SJCRH30 (cell line): ENCODE measurements around the gene PGRMC2. TPM values are rescaled to one million over a fixed set of nuclear protein-coding genes. Genes with fewer than 3 reads are reported as not detected.

ENCODE experiments used
- DNase-seq, 2 experiments: peaks; one replicate each; pipeline ENCODE4 v3.0.0-alpha.2; 2015 to 2020
- H3K27ac ChIP-seq: fragments of 250-450 bp; sonication (Bioruptor Pico); 2 replicates; pipeline ENCODE4 v1.5.1; 2020; ENCODE audit warnings: mild to moderate bottlenecking, moderate library complexity
- H3K27me3 ChIP-seq: fragments of 250-450 bp; sonication (Bioruptor Pico); 2 replicates; pipeline ENCODE4 v1.5.1; 2020; ENCODE audit warnings: mild to moderate bottlenecking, moderate library complexity
- H3K36me3 ChIP-seq: fragments of 250-450 bp; sonication (Bioruptor Pico); 2 replicates; pipeline ENCODE4 v1.5.1; 2020; ENCODE audit warnings: mild to moderate bottlenecking, moderate library complexity
- H3K4me1 ChIP-seq: fragments of 250-450 bp; sonication (Bioruptor Pico); 2 replicates; pipeline ENCODE4 v1.5.1; 2020; ENCODE audit warnings: mild to moderate bottlenecking, moderate library complexity
- H3K4me3 ChIP-seq: fragments of 250-450 bp; sonication (Bioruptor Pico); 2 replicates; pipeline ENCODE4 v1.5.1; 2020; ENCODE audit warnings: mild to moderate bottlenecking, moderate library complexity
- H3K9me3 ChIP-seq: fragments of 250-450 bp; sonication (Bioruptor Pico); replicated peaks from 2 replicates; pipeline ENCODE4 v1.5.1; 2020; ENCODE audit warnings: mild to moderate bottlenecking, moderate library complexity
- total RNA-seq: library from RNA; depleted of rRNA; stranded (reverse); fragments of >200 nt; shearing (Covaris generic); gene quantifications from 2 replicates; pipeline ENCODE4 v1.2.3, GENCODE V29; 2014; rRNA removed

Gene PGRMC2
- total RNA-seq, 1 experiment from 2014 or later = 20.2 TPM

- Histone ChIP-seq H3K4me1 (no peaks in the 10 kb centered on the region), H3K27ac (no peak overlapping the region), H3K36me3 (no peaks in the 10 kb centered on the region), H3K27me3 (no peaks in the 10 kb centered on the region), H3K4me3 (no peak overlapping the region), H3K9me3 (no peaks in the 10 kb centered on the region)
- no peak for DNase-seq
Observed at GRCh38 chr4:128234836-128235235, 52.8 kb downstream of the PGRMC2 start.

DNA sequence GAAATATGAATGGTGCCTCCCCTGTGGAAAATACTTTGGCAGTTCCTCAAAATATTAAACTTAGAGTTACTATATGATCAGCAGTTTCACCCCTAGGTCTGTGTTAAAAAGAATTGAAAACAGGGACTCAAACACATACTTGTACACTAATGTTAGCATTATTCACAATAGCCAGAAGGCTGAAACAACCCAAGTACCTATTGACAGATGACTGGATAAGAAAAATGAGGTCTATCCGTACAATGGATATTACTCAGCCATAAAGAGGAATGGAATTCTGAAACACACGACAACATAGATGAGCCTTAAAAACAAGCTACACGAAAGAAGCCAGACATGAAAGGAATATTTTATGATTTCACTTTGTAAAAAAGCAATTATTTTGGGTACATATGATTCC is 54.9 kb downstream of the PGRMC2 start:
- Histone ChIP-seq H3K4me1 (peaks cover 13% of the 10 kb centered on the region), H3K9me3 (no peaks in the 10 kb centered on the region), H3K36me3 (no peaks in the 10 kb centered on the region), H3K27me3 (no peaks in the 10 kb centered on the region), H3K27ac (no peak overlapping the region), H3K4me3 (no peak overlapping the region)
- DNase-seq = no peak

DNA sequence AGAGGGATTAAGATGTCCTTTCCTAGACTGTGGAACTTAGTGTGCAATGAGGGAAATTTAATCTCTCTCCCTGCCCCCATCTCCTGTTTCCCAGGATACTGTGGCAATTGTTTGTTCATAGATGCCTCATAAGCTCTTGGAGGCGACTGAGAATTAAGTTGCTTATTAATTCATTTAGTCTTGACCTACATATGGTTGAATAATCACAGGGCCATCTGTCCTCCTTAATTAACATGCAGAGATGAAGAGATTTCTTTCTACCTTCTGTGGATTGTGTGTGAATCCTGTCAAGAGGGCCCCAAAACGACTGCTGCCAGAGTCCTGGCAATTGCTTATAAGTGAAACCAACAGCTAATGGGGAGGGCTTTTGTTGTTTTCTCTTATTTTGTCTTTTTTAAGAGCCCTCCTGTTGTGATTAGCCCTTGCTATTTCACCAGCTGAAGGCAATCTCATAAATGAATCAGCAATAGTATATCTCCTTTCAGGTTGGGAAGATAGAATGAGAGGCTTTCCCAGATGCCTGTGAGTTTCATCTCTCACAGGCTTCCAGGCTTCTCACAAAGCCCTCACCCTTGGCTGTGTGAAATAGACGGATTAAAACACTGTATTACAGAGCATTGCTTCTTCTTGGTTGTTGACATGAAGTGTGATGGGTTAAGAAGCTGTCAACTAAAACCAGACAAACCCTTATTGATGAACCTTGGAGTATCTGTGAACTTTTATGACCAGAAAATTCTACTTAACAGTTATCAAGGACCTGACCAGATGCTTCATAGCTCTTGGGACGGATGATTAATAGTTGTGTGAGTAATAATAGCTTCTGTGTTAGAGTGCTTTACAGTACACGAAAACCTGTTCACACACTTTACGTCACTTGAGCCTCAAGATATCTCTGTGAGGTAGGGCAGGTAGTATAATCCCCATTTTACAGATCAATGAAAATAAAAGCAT is 58.5 kb downstream of the PGRMC2 start:
- Histone ChIP-seq H3K9me3 (no peaks in the 10 kb centered on the region), H3K4me3 (no peak overlapping the region), H3K27me3 (no peaks in the 10 kb centered on the region), H3K36me3 (no peaks in the 10 kb centered on the region), H3K4me1 (peaks cover 33% of the 10 kb centered on the region), H3K27ac (peak overlapping the region; percentile 32; the same call in 1 of the 2 replicates)
- DNase-seq = peak in 1 of 2 experiments; percentile 45

DNA sequence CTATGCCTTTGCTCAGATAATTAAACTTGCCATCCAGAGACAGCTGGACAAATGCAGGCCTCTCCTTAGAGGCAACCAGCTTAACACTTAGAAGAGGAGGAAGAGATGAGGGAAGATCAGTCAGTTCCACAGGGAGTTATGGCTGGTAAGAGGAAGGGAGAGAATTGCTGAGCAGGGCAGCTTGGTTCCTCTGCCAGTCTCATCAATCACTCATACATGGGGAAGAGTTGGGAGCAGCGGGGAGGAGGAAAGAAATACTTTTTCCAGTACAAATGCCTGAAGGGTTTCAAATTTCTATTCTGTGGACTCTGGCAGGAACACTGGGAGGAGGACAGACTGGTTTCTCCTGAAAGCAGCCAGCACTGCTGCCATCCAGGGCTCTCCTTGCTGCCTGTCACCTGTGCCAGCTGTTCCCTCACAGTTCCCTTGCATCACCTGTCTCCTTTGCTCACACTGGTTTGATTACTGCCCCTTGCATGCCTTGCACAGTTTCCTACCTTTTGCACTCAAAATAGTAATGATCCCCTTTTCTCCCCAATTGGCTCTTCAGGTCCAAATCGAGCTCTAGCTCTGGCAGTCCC is 59.5 kb downstream of the PGRMC2 start:
- DNase-seq = peak; percentile 31 to 57
- Histone ChIP-seq H3K4me3 (no peak overlapping the region), H3K27ac (peak overlapping the region; percentile 32; the same call in 1 of the 2 replicates)

GRCh38 chr4:128225148-128225547 is 62.5 kb downstream of the PGRMC2 start:
- peaks cover 37% of the 10 kb centered on the region for H3K4me1 ChIP-seq
- H3K9me3 ChIP-seq = no peaks in the 10 kb centered on the region
- no peaks in the 10 kb centered on the region for H3K27me3 ChIP-seq
- no peaks in the 10 kb centered on the region for H3K36me3 ChIP-seq
- DNase-seq = peak; percentile 70 to 74
- no peak overlapping the region for H3K4me3 ChIP-seq
- H3K27ac ChIP-seq = peak overlapping the region; percentile 31; the same call in 1 of the 2 replicates

More for the DNA sequence above, 59.5 kb downstream of the PGRMC2 start:
- Histone ChIP-seq H3K9me3 (no peaks in the 10 kb centered on the region), H3K27me3 (no peaks in the 10 kb centered on the region), H3K4me1 (peaks cover 33% of the 10 kb centered on the region), H3K36me3 (no peaks in the 10 kb centered on the region)

DNA sequence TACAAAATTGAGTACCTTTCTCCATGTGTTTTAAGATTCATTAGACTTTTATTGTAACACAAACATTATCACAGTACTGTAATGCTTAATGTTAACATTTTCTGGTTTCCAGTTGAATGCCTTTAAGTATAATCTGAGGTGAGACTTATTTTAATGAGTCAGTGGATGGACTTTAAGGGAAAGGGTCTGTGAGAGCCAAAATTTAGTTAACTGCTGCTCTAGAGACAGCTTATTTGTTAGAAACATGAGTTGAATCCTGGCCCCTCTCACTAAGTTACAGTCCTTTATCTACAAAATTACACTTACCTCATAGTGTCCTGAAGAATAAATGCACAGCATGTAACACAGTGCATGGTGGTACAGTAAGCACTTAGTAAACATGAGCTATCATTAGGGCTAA is 66.0 kb downstream of the PGRMC2 start:
- Histone ChIP-seq H3K4me1 (peaks cover 18% of the 10 kb centered on the region), H3K27ac (no peak overlapping the region), H3K27me3 (no peaks in the 10 kb centered on the region), H3K9me3 (no peaks in the 10 kb centered on the region), H3K36me3 (no peaks in the 10 kb centered on the region), H3K4me3 (no peak overlapping the region)
- no peak for DNase-seq

DNA sequence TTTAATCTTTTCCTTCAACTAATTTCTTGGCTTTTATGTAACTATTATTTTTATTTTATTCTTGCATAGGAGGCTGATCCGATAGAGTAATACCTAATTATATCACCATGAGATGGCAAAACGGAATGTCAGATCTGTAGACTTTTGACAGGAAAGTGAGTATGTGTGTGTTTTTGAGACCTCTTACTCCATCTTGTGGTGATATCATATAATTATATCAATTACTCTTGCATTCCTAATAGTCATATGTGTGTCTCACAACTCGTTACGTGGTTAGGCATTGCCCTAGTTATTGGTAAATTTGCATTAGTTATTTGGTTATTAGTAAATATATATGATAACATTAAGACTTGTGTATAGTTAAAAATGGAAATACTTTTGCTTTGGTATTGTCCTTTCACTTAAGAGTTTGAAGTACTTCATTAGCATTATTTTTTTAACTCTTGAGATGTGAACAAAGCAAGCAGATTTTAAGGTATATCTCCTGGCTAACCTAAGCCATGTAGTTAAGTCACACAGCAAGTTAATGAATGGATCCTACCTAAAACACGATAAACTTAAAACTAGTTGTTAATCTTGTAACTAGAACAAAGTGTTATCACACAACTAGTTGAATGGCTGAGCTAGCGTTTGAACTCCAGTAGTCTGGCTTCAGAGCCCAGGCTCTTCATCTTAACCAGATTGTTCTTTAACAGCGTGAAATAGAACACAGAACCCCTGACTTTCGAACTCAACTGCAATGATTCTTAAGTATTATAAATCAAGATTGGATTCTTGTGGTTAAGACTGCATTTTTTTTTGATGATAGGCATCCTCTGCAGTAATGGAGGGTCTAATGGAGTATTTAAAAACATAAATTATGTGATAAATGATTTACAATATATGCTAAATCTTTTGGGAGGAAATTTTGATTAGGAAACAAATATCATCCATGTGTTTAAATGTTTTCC is 67.1 kb downstream of the PGRMC2 start:
- H3K27me3 ChIP-seq = no peaks in the 10 kb centered on the region
- peak in 1 of 2 experiments; percentile 42 for DNase-seq
- H3K27ac ChIP-seq = no peak overlapping the region

More for the DNA sequence above, 67.1 kb downstream of the PGRMC2 start:
- no peaks in the 10 kb centered on the region for H3K36me3 ChIP-seq
- H3K4me3 ChIP-seq = no peak overlapping the region
- H3K4me1 ChIP-seq = peaks cover 13% of the 10 kb centered on the region
- H3K9me3 ChIP-seq = no peaks in the 10 kb centered on the region

Other genes with a start within 250 kb of the PGRMC2 start
- 26.7 and 31.8 TPM in 2 replicates for gene LARP1B, start 226.5 kb downstream of the PGRMC2 start, total RNA-seq